GM12878 (cell line): ENCODE results near the gene TTC33. TPM values are rescaled to one million over a fixed set of nuclear protein-coding genes. Genes with fewer than 3 reads are reported as not detected.

Source experiments
- CHD4 ChIP-seq: fragments of 200-600 bp; sonication (generic); IDR thresholded peaks from 2 replicates; pipeline ENCODE4 v1.6.1; 2016; ENCODE audit warnings: mild to moderate bottlenecking
- DPF2 ChIP-seq: fragments of 450-650 bp; IDR thresholded peaks from 2 replicates; pipeline ENCODE4 v1.6.1; 2017; ENCODE audit warnings: mild to moderate bottlenecking
- KLF5 ChIP-seq: fragments of 450-650 bp; IDR thresholded peaks from 2 replicates; pipeline ENCODE4 v1.6.1; 2014; ENCODE audit warnings: mild to moderate bottlenecking; ENCODE audit not compliant: partially characterized antibody
- LARP7 ChIP-seq: fragments of 450-650 bp; IDR thresholded peaks from 2 replicates; pipeline ENCODE4 v1.6.1; 2017; ENCODE audit warnings: mild to moderate bottlenecking
- MEF2A ChIP-seq: IDR thresholded peaks from 2 replicates; pipeline ENCODE4 v1.6.1; 2011; ENCODE audit warnings: low read depth, mild to moderate bottlenecking, low read length, moderate library complexity; ENCODE audit not compliant: insufficient read depth
- MEF2B ChIP-seq: fragments of 450-650 bp; IDR thresholded peaks from 2 replicates; pipeline ENCODE4 v1.6.1; 2018; ENCODE audit warnings: mild to moderate bottlenecking, moderate library complexity; ENCODE audit not compliant: partially characterized antibody, poor library complexity, severe bottlenecking
- MTA2 ChIP-seq: fragments of 450-650 bp; IDR thresholded peaks from 2 replicates; pipeline ENCODE4 v1.6.1; 2016; ENCODE audit warnings: low read depth, mild to moderate bottlenecking, moderate library complexity
- MXI1 ChIP-seq: fragments of 150-350 bp; IDR thresholded peaks from 2 replicates; pipeline ENCODE4 v1.6.1; 2011; ENCODE audit warnings: low read depth, mild to moderate bottlenecking, inconsistent platforms, low read length, improper control_type of control experiment
- MYB ChIP-seq: fragments of 150-350 bp; IDR thresholded peaks from 2 replicates; pipeline ENCODE4 v1.6.1; 2014; ENCODE audit warnings: mild to moderate bottlenecking, low read depth, low read length, borderline replicate concordance
- MYC ChIP-seq: IDR thresholded peaks from 2 replicates; pipeline ENCODE4 v1.6.1; 2011; ENCODE audit warnings: mild to moderate bottlenecking, low read length, moderate library complexity, inconsistent platforms; ENCODE audit not compliant: insufficient read depth, insufficient replicate concordance, insufficient read length, severe bottlenecking
- NFYB ChIP-seq: IDR thresholded peaks from 2 replicates; pipeline ENCODE4 v1.6.1; 2011; ENCODE audit warnings: low read depth, mild to moderate bottlenecking, low read length, improper control_type of control experiment, moderate library complexity; ENCODE audit not compliant: insufficient read depth
- NR2C2 ChIP-seq: IDR thresholded peaks from 2 replicates; pipeline ENCODE4 v1.6.1; 2011; ENCODE audit warnings: borderline replicate concordance, low read depth; ENCODE audit not compliant: control insufficient read depth, insufficient read length
- PAX5 ChIP-seq: IDR thresholded peaks from 2 replicates; pipeline ENCODE4 v1.6.1; 2011; ENCODE audit warnings: low read depth, low read length, borderline replicate concordance
- RCOR1 ChIP-seq: conservative IDR thresholded peaks from 2 replicates; pipeline ENCODE4 v1.6.1; 2012; ENCODE audit warnings: low read depth, low read length, improper control_type of control experiment
- SMAD1 ChIP-seq: fragments of 450-650 bp; IDR thresholded peaks from 2 replicates; pipeline ENCODE4 v1.6.1; 2018; ENCODE audit warnings: mild to moderate bottlenecking, low read depth; ENCODE audit not compliant: partially characterized antibody
- SREBF1 ChIP-seq: IDR thresholded peaks from 2 replicates; pipeline ENCODE4 v1.6.1; 2012; ENCODE audit warnings: mild to moderate bottlenecking, low read length
- TCF3 ChIP-seq: IDR thresholded peaks from 2 replicates; pipeline ENCODE4 v1.6.1; 2012; ENCODE audit warnings: low read depth, mild to moderate bottlenecking, low read length, borderline replicate concordance; ENCODE audit not compliant: insufficient read depth
- polyA plus RNA-seq, 11 experiments: library from polyadenylated mRNA; depleted of rRNA in 4 of 11; unstranded in 6 of 11; stranded (reverse) in 5 of 11; fragments of >200 nt; fragmentation: Nextera tagmentation in 4 of 11; fragmentation: Illumina TruSeq in 1 of 11; extraction: Ambion mirVana in 4 of 11; extraction: Trizol in 1 of 11; gene quantifications; 1 replicate in 1 of 11; 2 replicates in 10 of 11; pipeline versions ENCODE4 v1.2.1 to v1.2.3, GENCODE V29; 2011 to 2016; ENCODE audit warnings: inconsistent platforms in 2 of 11, missing spikeins in 2 of 11, low read depth in 1 of 11
- total RNA-seq, 4 experiments: library from RNA; depleted of rRNA in 3 of 4; stranded (reverse); fragments of >200 nt in 3 of 4; fragmentation: Illumina TruSeq in 1 of 4; extraction: Trizol in 1 of 4; gene quantifications; 2 replicates each; pipeline versions ENCODE4 v1.2.1 to v1.2.3, GENCODE V29; 2013 to 2021
- TF ChIP-seq, protein P1 (sequence below): IDR thresholded peaks from 2 replicates; pipeline ENCODE4 v1.6.1; 2012; ENCODE audit warnings: mild to moderate bottlenecking, low read depth, low read length
- TF ChIP-seq, protein P2 (sequence below): fragments of 450-650 bp; formaldehyde crosslinking; IDR thresholded peaks from 2 replicates; pipeline ENCODE4 v1.5.0; 2022; ENCODE audit warnings: mild to moderate bottlenecking, missing genetic modification characterization
- TF ChIP-seq, protein P3 (sequence below): IDR thresholded peaks from 2 replicates; pipeline ENCODE4 v1.6.1; 2011; ENCODE audit warnings: borderline replicate concordance, low read depth, mild to moderate bottlenecking, moderate library complexity, low read length; ENCODE audit not compliant: insufficient read depth, poor library complexity, severe bottlenecking

Gene TTC33
- total and polyA plus RNA-seq, 10 of the 15 experiments (the other 5 are each of a cell fraction or from before 2014, with no cell fraction given) = 7.9 to 22.3 (median 14.6) TPM

DNA sequence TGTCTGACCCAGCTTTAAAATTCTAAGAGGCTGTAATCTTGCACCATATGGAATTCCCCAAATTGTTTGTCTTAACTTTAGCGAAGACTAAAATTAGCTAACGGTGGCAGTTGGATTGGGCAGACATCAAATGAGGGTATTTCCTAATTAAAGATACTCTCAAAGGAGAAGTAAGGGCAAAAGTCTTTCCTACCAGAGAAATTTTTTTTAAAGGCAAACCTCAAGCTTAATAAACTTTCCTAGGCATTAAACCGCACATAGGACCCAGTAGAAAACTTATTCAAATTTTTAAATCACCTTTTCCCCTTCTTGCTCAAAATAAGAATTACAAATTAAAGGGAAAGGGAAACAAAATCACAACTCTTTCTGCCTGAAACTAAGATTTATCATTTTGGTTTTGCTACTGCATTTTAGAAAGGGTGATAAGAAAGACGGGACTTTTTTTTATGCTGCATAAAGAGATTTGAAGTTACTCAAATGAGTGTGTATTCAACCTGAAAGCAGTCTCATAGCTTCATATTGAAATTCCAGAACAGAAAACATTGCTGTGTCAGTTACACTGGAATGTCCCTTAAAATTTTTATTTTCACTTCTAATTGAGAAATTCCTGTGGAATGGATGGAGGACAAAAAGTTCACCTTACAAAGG is 265.2 kb downstream of the TTC33 start (continued):
- TF ChIP-seq, protein P1, sequence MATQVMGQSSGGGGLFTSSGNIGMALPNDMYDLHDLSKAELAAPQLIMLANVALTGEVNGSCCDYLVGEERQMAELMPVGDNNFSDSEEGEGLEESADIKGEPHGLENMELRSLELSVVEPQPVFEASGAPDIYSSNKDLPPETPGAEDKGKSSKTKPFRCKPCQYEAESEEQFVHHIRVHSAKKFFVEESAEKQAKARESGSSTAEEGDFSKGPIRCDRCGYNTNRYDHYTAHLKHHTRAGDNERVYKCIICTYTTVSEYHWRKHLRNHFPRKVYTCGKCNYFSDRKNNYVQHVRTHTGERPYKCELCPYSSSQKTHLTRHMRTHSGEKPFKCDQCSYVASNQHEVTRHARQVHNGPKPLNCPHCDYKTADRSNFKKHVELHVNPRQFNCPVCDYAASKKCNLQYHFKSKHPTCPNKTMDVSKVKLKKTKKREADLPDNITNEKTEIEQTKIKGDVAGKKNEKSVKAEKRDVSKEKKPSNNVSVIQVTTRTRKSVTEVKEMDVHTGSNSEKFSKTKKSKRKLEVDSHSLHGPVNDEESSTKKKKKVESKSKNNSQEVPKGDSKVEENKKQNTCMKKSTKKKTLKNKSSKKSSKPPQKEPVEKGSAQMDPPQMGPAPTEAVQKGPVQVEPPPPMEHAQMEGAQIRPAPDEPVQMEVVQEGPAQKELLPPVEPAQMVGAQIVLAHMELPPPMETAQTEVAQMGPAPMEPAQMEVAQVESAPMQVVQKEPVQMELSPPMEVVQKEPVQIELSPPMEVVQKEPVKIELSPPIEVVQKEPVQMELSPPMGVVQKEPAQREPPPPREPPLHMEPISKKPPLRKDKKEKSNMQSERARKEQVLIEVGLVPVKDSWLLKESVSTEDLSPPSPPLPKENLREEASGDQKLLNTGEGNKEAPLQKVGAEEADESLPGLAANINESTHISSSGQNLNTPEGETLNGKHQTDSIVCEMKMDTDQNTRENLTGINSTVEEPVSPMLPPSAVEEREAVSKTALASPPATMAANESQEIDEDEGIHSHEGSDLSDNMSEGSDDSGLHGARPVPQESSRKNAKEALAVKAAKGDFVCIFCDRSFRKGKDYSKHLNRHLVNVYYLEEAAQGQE = no peak
- TF ChIP-seq SMAD1 (no peak), MEF2B (peak; percentile 82), DPF2 (peak; percentile 87), SREBF1 (0 out of 2 replicates have a peak, but pooled peaks have one; percentile 54), LARP7 (no peak), MEF2A (peak; percentile 47; the same call in 1 of the 2 replicates), MTA2 (peak; percentile 96), CHD4 (no peak), TCF3 (no peak), MYB (no peak), NR2C2 (no peak), MYC (no peak), NFYB (no peak), RCOR1 (0 out of 2 replicates have a peak, but pooled peaks have one; percentile 83), PAX5 (no peak), KLF5 (no peak), MXI1 (0 out of 2 replicates have a peak, but pooled peaks have one; percentile 43)
- TF ChIP-seq, protein P2, sequence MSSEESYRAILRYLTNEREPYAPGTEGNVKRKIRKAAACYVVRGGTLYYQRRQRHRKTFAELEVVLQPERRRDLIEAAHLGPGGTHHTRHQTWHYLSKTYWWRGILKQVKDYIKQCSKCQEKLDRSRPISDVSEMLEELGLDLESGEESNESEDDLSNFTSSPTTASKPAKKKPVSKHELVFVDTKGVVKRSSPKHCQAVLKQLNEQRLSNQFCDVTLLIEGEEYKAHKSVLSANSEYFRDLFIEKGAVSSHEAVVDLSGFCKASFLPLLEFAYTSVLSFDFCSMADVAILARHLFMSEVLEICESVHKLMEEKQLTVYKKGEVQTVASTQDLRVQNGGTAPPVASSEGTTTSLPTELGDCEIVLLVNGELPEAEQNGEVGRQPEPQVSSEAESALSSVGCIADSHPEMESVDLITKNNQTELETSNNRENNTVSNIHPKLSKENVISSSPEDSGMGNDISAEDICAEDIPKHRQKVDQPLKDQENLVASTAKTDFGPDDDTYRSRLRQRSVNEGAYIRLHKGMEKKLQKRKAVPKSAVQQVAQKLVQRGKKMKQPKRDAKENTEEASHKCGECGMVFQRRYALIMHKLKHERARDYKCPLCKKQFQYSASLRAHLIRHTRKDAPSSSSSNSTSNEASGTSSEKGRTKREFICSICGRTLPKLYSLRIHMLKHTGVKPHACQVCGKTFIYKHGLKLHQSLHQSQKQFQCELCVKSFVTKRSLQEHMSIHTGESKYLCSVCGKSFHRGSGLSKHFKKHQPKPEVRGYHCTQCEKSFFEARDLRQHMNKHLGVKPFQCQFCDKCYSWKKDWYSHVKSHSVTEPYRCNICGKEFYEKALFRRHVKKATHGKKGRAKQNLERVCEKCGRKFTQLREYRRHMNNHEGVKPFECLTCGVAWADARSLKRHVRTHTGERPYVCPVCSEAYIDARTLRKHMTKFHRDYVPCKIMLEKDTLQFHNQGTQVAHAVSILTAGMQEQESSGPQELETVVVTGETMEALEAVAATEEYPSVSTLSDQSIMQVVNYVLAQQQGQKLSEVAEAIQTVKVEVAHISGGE (CRISPR knock-in tag) = no peak
- TF ChIP-seq, protein P3, sequence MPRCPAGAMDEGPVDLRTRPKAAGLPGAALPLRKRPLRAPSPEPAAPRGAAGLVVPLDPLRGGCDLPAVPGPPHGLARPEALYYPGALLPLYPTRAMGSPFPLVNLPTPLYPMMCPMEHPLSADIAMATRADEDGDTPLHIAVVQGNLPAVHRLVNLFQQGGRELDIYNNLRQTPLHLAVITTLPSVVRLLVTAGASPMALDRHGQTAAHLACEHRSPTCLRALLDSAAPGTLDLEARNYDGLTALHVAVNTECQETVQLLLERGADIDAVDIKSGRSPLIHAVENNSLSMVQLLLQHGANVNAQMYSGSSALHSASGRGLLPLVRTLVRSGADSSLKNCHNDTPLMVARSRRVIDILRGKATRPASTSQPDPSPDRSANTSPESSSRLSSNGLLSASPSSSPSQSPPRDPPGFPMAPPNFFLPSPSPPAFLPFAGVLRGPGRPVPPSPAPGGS = peak; percentile 30
